Fibroblast of pulmonary artery (primary cell): ENCODE results near the gene CTXND1.

Experiments
- DNase-seq: peaks from one replicate; pipeline ENCODE4 v3.0.0-alpha.2; 2010; ENCODE audit warnings: low read depth
- H3K4me3 ChIP-seq: replicated peaks from 2 replicates; pipeline ENCODE4 v1.5.1; 2011; ENCODE audit warnings: low read depth, mild to moderate bottlenecking, control low read depth, low read length, moderate library complexity
- CTCF ChIP-seq: IDR thresholded peaks from 2 replicates; pipeline ENCODE4 v1.5.1; 2011; ENCODE audit warnings: mild to moderate bottlenecking, control low read depth, low read length, inconsistent platforms; ENCODE audit errors: missing control alignments

The CTXND1 gene

GRCh38 chr15:80157215-80157614 lies 94.8 kb downstream of the CTXND1 start:
- TF ChIP-seq CTCF = no peak
- no peak for DNase-seq
- H3K4me3 ChIP-seq = no peak overlapping the region

GRCh38 chr15:80156176-80156720 lies 95.8 kb downstream of the CTXND1 start:
- DNase-seq = peak; percentile 68
- no peak overlapping the region for H3K4me3 ChIP-seq
- no peak for TF ChIP-seq CTCF

- peak overlapping the region; percentile 4 for H3K4me3 ChIP-seq
These were observed 96.4 kb downstream of the CTXND1 start for GRCh38 chr15:80155378-80156175.

GRCh38 chr15:80155001-80155377 lies 97.0 kb downstream of the CTXND1 start:
- peak; percentile 38 for DNase-seq

More at GRCh38 chr15:80155378-80156175, 96.4 kb downstream of the CTXND1 start:
- peak; percentile 91 for DNase-seq

GRCh38 chr15:80154336-80154735 lies 97.7 kb downstream of the CTXND1 start:
- no peak for TF ChIP-seq CTCF
- peak overlapping the region; percentile 84 for H3K4me3 ChIP-seq
- DNase-seq = peak; percentile 33

More at GRCh38 chr15:80155001-80155377, 97.0 kb downstream of the CTXND1 start:
- peak overlapping the region; percentile 20 for H3K4me3 ChIP-seq
- TF ChIP-seq CTCF = no peak

- no peak for DNase-seq
- no peak for TF ChIP-seq CTCF
- peak overlapping the region; percentile 84 for H3K4me3 ChIP-seq
These were observed 98.1 kb downstream of the CTXND1 start for GRCh38 chr15:80153900-80154299.

- no peak for TF ChIP-seq CTCF
- DNase-seq = peak; percentile 61
- H3K4me3 ChIP-seq = peak within 1 kb of the TSS; percentile 84
These were observed 98.8 kb downstream of the CTXND1 start, which contains the start of gene FAH for GRCh38 chr15:80152896-80153876. FAH (plus strand) TSS chr15:80152999; CDS start chr15:80153055, 56 bp downstream.
